Heart left ventricle (tissue), 16 donors: ENCODE data around the gene SEC14L5. TPM values are rescaled to one million over a fixed set of nuclear protein-coding genes. Genes with fewer than 3 reads are reported as not detected.

Source experiments
- ATAC-seq, 4 donors: fragments of 200-7000 bp; cut with Tn5 transposase; one replicate each; pipeline ENCODE4 v1.9.1; 2020 to 2022; ENCODE audit warnings: moderate library complexity in 4 of 4, mild to moderate bottlenecking in 3 of 4, moderate number of reproducible peaks in 1 of 4
- DNase-seq, 5 donors: peaks; one replicate each; pipeline ENCODE4 v3.0.0-alpha.2; 2020
- H3K27ac ChIP-seq, 12 donors: fragments of 200-600 bp; sonication (generic) in 4 of 12; one replicate each; pipeline versions ENCODE4 v1.5.0 to v1.8.0; 2016 to 2022; ENCODE audit warnings: mild to moderate bottlenecking in 2 of 12
- H3K27me3 ChIP-seq, 9 donors: fragments of 200-600 bp; sonication (generic) in 2 of 9; one replicate each; pipeline versions ENCODE4 v1.5.1 to v1.8.0; 2016 to 2022; ENCODE audit warnings: mild to moderate bottlenecking in 3 of 9
- H3K36me3 ChIP-seq, 9 donors: fragments of 200-600 bp; sonication (generic) in 2 of 9; one replicate each; pipeline versions ENCODE4 v1.5.0 to v1.8.0; 2018 to 2022; ENCODE audit warnings: mild to moderate bottlenecking in 2 of 9
- H3K4me1 ChIP-seq, 12 donors: fragments of 200-600 bp; sonication (generic) in 4 of 12; one replicate each; pipeline versions ENCODE4 v1.5.0 to v1.8.0; 2016 to 2022; ENCODE audit warnings: mild to moderate bottlenecking in 3 of 12
- H3K4me3 ChIP-seq, 12 donors: fragments of 200-600 bp; sonication (generic) in 4 of 12; one replicate each; pipeline versions ENCODE4 v1.5.0 to v1.8.0; 2017 to 2022; ENCODE audit warnings: mild to moderate bottlenecking in 9 of 12, moderate library complexity in 4 of 12
- H3K9me3 ChIP-seq, 12 donors: fragments of 200-600 bp; sonication (generic) in 4 of 12; one replicate each; pipeline versions ENCODE4 v1.5.0 to v1.8.0; 2016 to 2022; ENCODE audit warnings: mild to moderate bottlenecking in 1 of 12
- POLR2A ChIP-seq, 2 donors: fragments of 450-650 bp; IDR thresholded peaks; one replicate each; pipeline ENCODE4 v1.6.1; 2017; ENCODE audit warnings: antibody characterized with exemption in 2 of 2, mild to moderate bottlenecking in 2 of 2, moderate library complexity in 2 of 2
- WGBS, 4 donors: extraction: QIAGEN DNeasy Blood & Tissue Kit in 2 of 4; methylation state at CpG; one replicate each; pipeline versions ENCODE4 v1.1.5 to v1.1.7; 2013 to 2018; 5-methylcytosine and 5-hydroxymethylcytosine counted together
- intact Hi-C, 10 donors: fragments of 100-400 bp; cut with DNase I; formaldehyde crosslinking; loops; one replicate each; pipeline versions ENCODE4 v1.11.1 to v1.14.2; 2022
- long read RNA-seq, 3 donors: library from polyadenylated mRNA; unstranded; transcript quantifications; one replicate each; pipeline ENCODE4 v2.0.0, GENCODE V29; 2020 to 2021
- polyA plus RNA-seq, 2 donors: library from polyadenylated mRNA; stranded (reverse); fragments of 200-250 nt; gene quantifications; one replicate each; pipeline ENCODE4 v1.2.3, GENCODE V29; 2013
- total RNA-seq, 9 donors: library from RNA; depleted of rRNA in 2 of 9; stranded (reverse); fragments of >200 nt in 2 of 9; fragmentation: NEBNext Ultra II Directional in 3 of 9; extraction: Animal tissue kit (Norgen Biotek cat#: 25700) in 3 of 9; gene quantifications; one replicate each; pipeline versions ENCODE4 v1.1.0 to v1.2.4, GENCODE V29; 2016 to 2023
- TF ChIP-seq, protein P1 (sequence below), 12 donors: fragments of 200-600 bp; sonication (generic) in 4 of 12; IDR thresholded peaks; one replicate each; pipeline versions ENCODE4 v1.5.0 to v1.8.0; 2018 to 2022; ENCODE audit warnings: antibody characterized with exemption in 12 of 12, mild to moderate bottlenecking in 5 of 12
- donor health status: ischemic (EF 13 %, LVEDD 7.1; RV severe dilation, severe dysfunction).
- donor health status: healthy with polysubstance abuse.
- donor health status: DM: no; HTN: yes; CAD: no.
- donor health status: DM: no; HTN: no; CAD: no.
- donor health status: ischemic (EF 25% LVEDD 6.9; RV normal size, moderate dysfunction).
- donor health status: ischemic (EF 25% LVEDD 5.7; RV mildly dilated, moderate dysfunction).
- donor health status: healthy.
- donor health status: DM: yes; HTN: yes; CAD: no.
- donor health status: ischemic (EF 35%, LVEDD 5.7; RV mildly dilated, moderate dysfunction).
- donor health status: nonischemic (EF 11% LVEDD 7.7; RV severe dilation, severe dysfunction).
- donor health status: DM: yes; HTN: yes; CAD: no.
- donor health status: PGD.
- donor health status: ischemic (EF 29% LVEDD 5.4; RV normal size, mild dysfunction).
- donor health status: nonischemic (EF 23%, LVEDD 6.1; RV moderate dilation, normal function).

SEC14L5 gene
- 10 to 100 TPM in 5 of 9 donors, 1 to 10 TPM in 4; 1.6 to 25.4 (median 11.6) TPM for total RNA-seq
- polyA plus RNA-seq = 1 to 10 TPM in 1 of 2 donors, under 1 TPM in 1; 0.11 to 5.0 TPM
- long read RNA-seq, donor 1, partial matches to known transcripts = 47 of 53 reads
- long read RNA-seq, donor 1, other reads (novel, unspliced or antisense) = 6 of 53 reads
- long read RNA-seq, donor 2, partial matches to known transcripts = 7 of 11 reads
- long read RNA-seq, donor 2, other reads (novel, unspliced or antisense) = 4 of 11 reads
- long read RNA-seq, donor 3, partial matches to known transcripts = 6 of 9 reads
- long read RNA-seq, donor 3, other reads (novel, unspliced or antisense) = 3 of 9 reads

DNA sequence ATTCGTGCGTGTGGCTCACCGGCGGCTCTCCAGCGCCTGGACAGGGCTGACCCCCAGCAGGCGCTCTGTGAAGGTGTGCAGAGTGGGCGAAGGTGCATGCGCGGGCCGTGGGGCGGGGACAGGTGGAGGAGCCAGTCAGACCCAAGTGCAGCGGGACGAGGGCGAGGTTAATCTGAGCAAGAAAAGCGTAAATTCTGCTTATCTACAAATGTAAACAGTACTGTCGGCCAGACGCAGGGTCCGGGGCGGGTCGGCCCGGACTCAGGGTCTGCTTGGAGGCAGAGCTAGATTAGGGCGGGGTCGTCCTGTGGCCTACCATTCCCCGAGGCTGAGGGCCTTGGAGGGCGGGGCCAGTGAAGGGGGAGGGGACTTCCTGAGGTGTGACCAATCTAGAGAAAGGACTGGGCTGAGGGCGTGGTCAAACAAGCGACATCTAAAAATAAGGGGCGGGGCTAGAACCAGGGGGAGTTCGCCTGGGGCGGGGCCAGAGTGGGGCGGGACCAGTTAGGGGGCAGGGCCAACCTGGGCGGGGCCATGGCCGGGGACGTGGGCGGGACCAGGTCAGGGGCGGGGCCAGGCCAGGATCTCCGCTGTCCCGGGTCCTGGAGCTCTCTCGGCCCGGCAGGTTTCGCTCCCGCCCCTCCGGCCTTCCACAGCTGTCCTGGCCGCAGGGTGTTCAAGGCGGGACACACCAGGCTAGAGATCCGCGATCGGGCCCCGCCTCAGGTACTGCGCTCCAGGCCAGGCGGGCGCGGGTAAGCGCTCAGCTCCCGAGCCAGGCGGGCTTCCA is at the start of gene SEC14L5:
SEC14L5 (plus strand) TSS at position 611 of the 790 bp plus-strand sequence. CDS start 994 bp downstream, outside the sequence.
- Histone ChIP-seq H3K9me3 (no peaks in the 10 kb centered on the region), H3K36me3 (no peaks in the 10 kb centered on the region), H3K27ac (peak within 1 kb of the TSS in 9 of 12 donors; percentile 2 to 69 (median 36)), H3K4me3 (peak within 1 kb of the TSS in 11 of 12 donors; percentile 20 to 67 (median 54)), H3K4me1 (peaks cover 0 to 17% (median 12%) of the 10 kb centered on the region in 12 donors), H3K27me3 (peaks cover 0 to 9% (median 0%) of the 10 kb centered on the region in 9 donors)
- intact Hi-C loops = loop anchor here in 9 of 10 donors (2.0 to 10.0 kb wide), 19 partner anchors 67 to 453 kb away; partner anchors contain the start of genes ROGDI (in 5 of the 9), ANKS3 (in 4 of the 9), DNAAF8 (in 4 of the 9) and GLYR1 (in 1 of the 9)
- WGBS, 4 donors = 1 to 2% (median 1%) methylated on average over 29 to 56 of the region's 56 CpGs
- DNase-seq = peak; percentile 94 to 98 (median 97)
- ATAC-seq = peak; percentile 95 to 98 (median 96)
- TF ChIP-seq, protein P1, sequence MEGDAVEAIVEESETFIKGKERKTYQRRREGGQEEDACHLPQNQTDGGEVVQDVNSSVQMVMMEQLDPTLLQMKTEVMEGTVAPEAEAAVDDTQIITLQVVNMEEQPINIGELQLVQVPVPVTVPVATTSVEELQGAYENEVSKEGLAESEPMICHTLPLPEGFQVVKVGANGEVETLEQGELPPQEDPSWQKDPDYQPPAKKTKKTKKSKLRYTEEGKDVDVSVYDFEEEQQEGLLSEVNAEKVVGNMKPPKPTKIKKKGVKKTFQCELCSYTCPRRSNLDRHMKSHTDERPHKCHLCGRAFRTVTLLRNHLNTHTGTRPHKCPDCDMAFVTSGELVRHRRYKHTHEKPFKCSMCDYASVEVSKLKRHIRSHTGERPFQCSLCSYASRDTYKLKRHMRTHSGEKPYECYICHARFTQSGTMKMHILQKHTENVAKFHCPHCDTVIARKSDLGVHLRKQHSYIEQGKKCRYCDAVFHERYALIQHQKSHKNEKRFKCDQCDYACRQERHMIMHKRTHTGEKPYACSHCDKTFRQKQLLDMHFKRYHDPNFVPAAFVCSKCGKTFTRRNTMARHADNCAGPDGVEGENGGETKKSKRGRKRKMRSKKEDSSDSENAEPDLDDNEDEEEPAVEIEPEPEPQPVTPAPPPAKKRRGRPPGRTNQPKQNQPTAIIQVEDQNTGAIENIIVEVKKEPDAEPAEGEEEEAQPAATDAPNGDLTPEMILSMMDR (IDR thresholded peaks at IDR 0.05) = no peak
- no peak for TF ChIP-seq POLR2A (IDR thresholded peaks at IDR 0.05)

DNA sequence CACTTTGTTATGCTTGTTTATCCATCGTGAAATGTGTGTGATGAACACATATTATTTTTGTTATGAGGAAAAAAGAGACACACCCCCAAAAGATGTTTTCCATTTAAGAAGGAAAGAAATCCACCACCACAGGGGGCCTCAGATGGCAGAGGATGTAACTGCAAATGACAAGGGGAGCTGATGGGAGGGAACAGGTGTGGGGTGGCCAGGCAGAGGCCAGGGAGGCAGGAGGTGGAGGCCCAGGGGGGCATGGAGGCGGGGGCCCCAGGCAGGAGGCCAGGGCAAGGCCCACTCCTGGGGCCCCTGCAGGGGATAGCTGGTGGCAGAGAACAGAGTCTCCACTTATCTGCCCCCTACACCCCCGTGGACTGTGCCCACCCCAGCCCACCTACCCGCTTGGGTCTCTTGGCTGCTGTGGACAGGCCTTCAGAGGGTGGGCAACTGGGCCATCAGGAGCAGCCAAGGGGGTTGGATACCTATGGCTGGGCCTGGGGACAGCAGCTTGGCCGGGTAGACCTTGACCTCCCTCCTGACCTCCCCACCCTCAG is 49.2 kb upstream of the SEC14L5 start:
- DNase-seq (no peak), ATAC-seq (no peak)
- Histone ChIP-seq H3K4me3 (no peak overlapping the region), H3K36me3 (no peaks in the 10 kb centered on the region), H3K27ac (no peak overlapping the region), H3K27me3 (no peaks in the 10 kb centered on the region), H3K4me1 (no peaks in the 10 kb centered on the region), H3K9me3 (no peaks in the 10 kb centered on the region)
- intact Hi-C loops = no loop called here
- 84 to 92% (median 87%) methylated on average over 5 of the region's 5 CpGs for WGBS, 4 donors
- TF ChIP-seq POLR2A (IDR thresholded peaks at IDR 0.05) = no peak
- TF ChIP-seq, protein P1 (IDR thresholded peaks at IDR 0.05) = no peak

GRCh38 chr16:4909825-4910224 is 48.3 kb upstream of the SEC14L5 start:
- WGBS, 4 donors = 90 to 92% (median 91%) methylated on average over 7 of the region's 7 CpGs
- intact Hi-C loops = no loop called here
- DNase-seq (no peak), ATAC-seq (no peak)
- no peaks in the 10 kb centered on the region for H3K9me3 ChIP-seq
- H3K36me3 ChIP-seq = no peaks in the 10 kb centered on the region
- no peaks in the 10 kb centered on the region for H3K4me1 ChIP-seq
- no peak overlapping the region for H3K4me3 ChIP-seq
- H3K27ac ChIP-seq = no peak overlapping the region
- no peaks in the 10 kb centered on the region for H3K27me3 ChIP-seq
- no peak for TF ChIP-seq POLR2A (IDR thresholded peaks at IDR 0.05)
- TF ChIP-seq, protein P1 (IDR thresholded peaks at IDR 0.05) = no peak

- 85 to 89% (median 87%) methylated on average over 11 to 12 of the region's 12 CpGs for WGBS, 4 donors
- Histone ChIP-seq H3K4me1 (no peaks in the 10 kb centered on the region), H3K9me3 (no peaks in the 10 kb centered on the region), H3K4me3 (no peak overlapping the region), H3K27ac (no peak overlapping the region), H3K27me3 (no peaks in the 10 kb centered on the region), H3K36me3 (no peaks in the 10 kb centered on the region)
- TF ChIP-seq, protein P1 (IDR thresholded peaks at IDR 0.05) = no peak
- TF ChIP-seq POLR2A (IDR thresholded peaks at IDR 0.05) = no peak
- DNase-seq = no peak
- intact Hi-C loops = no loop called here
- ATAC-seq = no peak
These were observed 47.3 kb upstream of the SEC14L5 start for GRCh38 chr16:4910828-4911227.
